Measurements from ENCODE around the gene THSD7B. TPM values are rescaled to one million over a fixed set of nuclear protein-coding genes. Genes with fewer than 3 reads are reported as not detected.

The THSD7B gene
- total and polyA plus RNA-seq, 9 of the 15 experiments (the other 6 are each of a cell fraction or from before 2014, with no cell fraction given) = not detected

DNA sequence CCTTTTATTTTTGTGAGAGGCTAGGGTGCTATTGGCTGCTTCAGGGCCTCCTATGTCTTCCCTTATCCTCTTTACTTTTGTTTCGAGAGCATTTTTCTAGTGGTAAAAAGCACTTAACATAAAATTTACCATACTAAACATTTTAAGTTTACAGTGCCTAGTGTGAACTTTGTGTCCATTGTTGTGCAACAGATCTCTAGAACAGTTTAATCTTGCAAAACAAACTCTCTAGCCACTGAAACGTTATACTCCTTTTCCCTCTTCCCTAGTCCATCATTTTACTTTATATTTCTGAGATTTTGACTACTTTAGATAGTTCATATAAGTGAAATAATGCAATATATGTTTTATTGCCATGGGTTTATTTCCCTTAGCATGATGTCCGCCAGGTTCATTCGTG lies 580.6 kb downstream of the THSD7B start (continued):
- TF ChIP-seq, protein P1, sequence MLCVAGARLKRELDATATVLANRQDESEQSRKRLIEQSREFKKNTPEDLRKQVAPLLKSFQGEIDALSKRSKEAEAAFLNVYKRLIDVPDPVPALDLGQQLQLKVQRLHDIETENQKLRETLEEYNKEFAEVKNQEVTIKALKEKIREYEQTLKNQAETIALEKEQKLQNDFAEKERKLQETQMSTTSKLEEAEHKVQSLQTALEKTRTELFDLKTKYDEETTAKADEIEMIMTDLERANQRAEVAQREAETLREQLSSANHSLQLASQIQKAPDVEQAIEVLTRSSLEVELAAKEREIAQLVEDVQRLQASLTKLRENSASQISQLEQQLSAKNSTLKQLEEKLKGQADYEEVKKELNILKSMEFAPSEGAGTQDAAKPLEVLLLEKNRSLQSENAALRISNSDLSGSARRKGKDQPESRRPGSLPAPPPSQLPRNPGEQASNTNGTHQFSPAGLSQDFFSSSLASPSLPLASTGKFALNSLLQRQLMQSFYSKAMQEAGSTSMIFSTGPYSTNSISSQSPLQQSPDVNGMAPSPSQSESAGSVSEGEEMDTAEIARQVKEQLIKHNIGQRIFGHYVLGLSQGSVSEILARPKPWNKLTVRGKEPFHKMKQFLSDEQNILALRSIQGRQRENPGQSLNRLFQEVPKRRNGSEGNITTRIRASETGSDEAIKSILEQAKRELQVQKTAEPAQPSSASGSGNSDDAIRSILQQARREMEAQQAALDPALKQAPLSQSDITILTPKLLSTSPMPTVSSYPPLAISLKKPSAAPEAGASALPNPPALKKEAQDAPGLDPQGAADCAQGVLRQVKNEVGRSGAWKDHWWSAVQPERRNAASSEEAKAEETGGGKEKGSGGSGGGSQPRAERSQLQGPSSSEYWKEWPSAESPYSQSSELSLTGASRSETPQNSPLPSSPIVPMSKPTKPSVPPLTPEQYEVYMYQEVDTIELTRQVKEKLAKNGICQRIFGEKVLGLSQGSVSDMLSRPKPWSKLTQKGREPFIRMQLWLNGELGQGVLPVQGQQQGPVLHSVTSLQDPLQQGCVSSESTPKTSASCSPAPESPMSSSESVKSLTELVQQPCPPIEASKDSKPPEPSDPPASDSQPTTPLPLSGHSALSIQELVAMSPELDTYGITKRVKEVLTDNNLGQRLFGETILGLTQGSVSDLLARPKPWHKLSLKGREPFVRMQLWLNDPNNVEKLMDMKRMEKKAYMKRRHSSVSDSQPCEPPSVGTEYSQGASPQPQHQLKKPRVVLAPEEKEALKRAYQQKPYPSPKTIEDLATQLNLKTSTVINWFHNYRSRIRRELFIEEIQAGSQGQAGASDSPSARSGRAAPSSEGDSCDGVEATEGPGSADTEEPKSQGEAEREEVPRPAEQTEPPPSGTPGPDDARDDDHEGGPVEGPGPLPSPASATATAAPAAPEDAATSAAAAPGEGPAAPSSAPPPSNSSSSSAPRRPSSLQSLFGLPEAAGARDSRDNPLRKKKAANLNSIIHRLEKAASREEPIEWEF (CRISPR knock-in tag; IDR thresholded peaks at IDR 0.05) = no peak
- TF ChIP-seq ZNF318 (IDR thresholded peaks at IDR 0.05; ENCODE audit: borderline replicate concordance in 1 of 2, low read depth in 1 of 2) = no peak

Measured in K562 (cell line).